ENCODE results near the gene CMIP. TPM values are rescaled to one million over a fixed set of nuclear protein-coding genes. Genes with fewer than 3 reads are reported as not detected.
A peak's percentile ranks its signal among the peaks of the same experiment; 100 is the strongest.

CMIP gene
- total RNA-seq, 1 experiment from 2014 or later = 1.4 TPM

- DNase-seq = no peak
- Histone ChIP-seq H3K4me3 (no peak overlapping the region), H3K36me3 (no peaks in the 10 kb centered on the region), H3K9me3 (no peaks in the 10 kb centered on the region), H3K27me3 (no peaks in the 10 kb centered on the region)
Measured at GRCh38 chr16:81593481-81593880, 148.9 kb downstream of the CMIP start.

- no peaks in the 10 kb centered on the region for H3K36me3 ChIP-seq
- no peak overlapping the region for H3K4me3 ChIP-seq
- H3K27me3 ChIP-seq = no peaks in the 10 kb centered on the region
- no peak for DNase-seq
- H3K9me3 ChIP-seq = no peaks in the 10 kb centered on the region
Measured at GRCh38 chr16:81595629-81596292, 151.2 kb downstream of the CMIP start.

GRCh38 chr16:81597079-81597658, 152.6 kb downstream of the CMIP start:
- H3K4me3 ChIP-seq = no peak overlapping the region
- H3K36me3 ChIP-seq = no peaks in the 10 kb centered on the region
- H3K27me3 ChIP-seq = no peaks in the 10 kb centered on the region
- DNase-seq = no peak
- H3K9me3 ChIP-seq = no peaks in the 10 kb centered on the region

- no peak for DNase-seq
- H3K36me3 ChIP-seq = no peaks in the 10 kb centered on the region
- H3K9me3 ChIP-seq = no peaks in the 10 kb centered on the region
Measured at GRCh38 chr16:81598083-81598482, 153.5 kb downstream of the CMIP start.

GRCh38 chr16:81599034-81599744, 154.6 kb downstream of the CMIP start:
- no peaks in the 10 kb centered on the region for H3K27me3 ChIP-seq
- DNase-seq = no peak

More at GRCh38 chr16:81598083-81598482, 153.5 kb downstream of the CMIP start:
- Histone ChIP-seq H3K27me3 (no peaks in the 10 kb centered on the region), H3K4me3 (no peak overlapping the region)

GRCh38 chr16:81600275-81600674, 155.7 kb downstream of the CMIP start:
- Histone ChIP-seq H3K36me3 (no peaks in the 10 kb centered on the region), H3K9me3 (no peaks in the 10 kb centered on the region), H3K4me3 (no peak overlapping the region), H3K27me3 (no peaks in the 10 kb centered on the region)
- DNase-seq = peak; percentile 59

More at GRCh38 chr16:81599034-81599744, 154.6 kb downstream of the CMIP start:
- Histone ChIP-seq H3K36me3 (no peaks in the 10 kb centered on the region), H3K9me3 (no peaks in the 10 kb centered on the region), H3K4me3 (no peak overlapping the region)

GRCh38 chr16:81601008-81601428, 156.4 kb downstream of the CMIP start:
- Histone ChIP-seq H3K9me3 (no peaks in the 10 kb centered on the region), H3K4me3 (no peak overlapping the region), H3K27me3 (no peaks in the 10 kb centered on the region), H3K36me3 (no peaks in the 10 kb centered on the region)
- DNase-seq = peak; percentile 47

GRCh38 chr16:81601601-81602255, 157.1 kb downstream of the CMIP start:
- no peak for DNase-seq
- no peak overlapping the region for H3K4me3 ChIP-seq
- H3K36me3 ChIP-seq = no peaks in the 10 kb centered on the region
- H3K9me3 ChIP-seq = no peaks in the 10 kb centered on the region
- no peaks in the 10 kb centered on the region for H3K27me3 ChIP-seq

GRCh38 chr16:81602256-81602776, 157.7 kb downstream of the CMIP start:
- no peaks in the 10 kb centered on the region for H3K36me3 ChIP-seq
- no peaks in the 10 kb centered on the region for H3K9me3 ChIP-seq
- no peaks in the 10 kb centered on the region for H3K27me3 ChIP-seq
- DNase-seq = no peak
- H3K4me3 ChIP-seq = no peak overlapping the region

GRCh38 chr16:81602792-81603191, 158.2 kb downstream of the CMIP start:
- Histone ChIP-seq H3K4me3 (no peak overlapping the region), H3K36me3 (no peaks in the 10 kb centered on the region), H3K27me3 (no peaks in the 10 kb centered on the region)

GRCh38 chr16:81604960-81605383, 160.4 kb downstream of the CMIP start:
- DNase-seq = no peak
- no peaks in the 10 kb centered on the region for H3K9me3 ChIP-seq
- H3K4me3 ChIP-seq = no peak overlapping the region
- no peaks in the 10 kb centered on the region for H3K27me3 ChIP-seq
- H3K36me3 ChIP-seq = no peaks in the 10 kb centered on the region

More at GRCh38 chr16:81602792-81603191, 158.2 kb downstream of the CMIP start:
- no peak for DNase-seq
- H3K9me3 ChIP-seq = no peaks in the 10 kb centered on the region

GRCh38 chr16:81606039-81606438, 161.4 kb downstream of the CMIP start:
- Histone ChIP-seq H3K4me3 (no peak overlapping the region), H3K36me3 (no peaks in the 10 kb centered on the region; the same call in 1 of the 2 replicates), H3K27me3 (no peaks in the 10 kb centered on the region), H3K9me3 (no peaks in the 10 kb centered on the region)
- no peak for DNase-seq

GRCh38 chr16:81607006-81607405, 162.4 kb downstream of the CMIP start:
- no peaks in the 10 kb centered on the region for H3K27me3 ChIP-seq
- H3K4me3 ChIP-seq = no peak overlapping the region
- DNase-seq = no peak
- no peaks in the 10 kb centered on the region for H3K9me3 ChIP-seq
- no peaks in the 10 kb centered on the region; the same call in 1 of the 2 replicates for H3K36me3 ChIP-seq

GRCh38 chr16:81607805-81608522, 163.4 kb downstream of the CMIP start:
- Histone ChIP-seq H3K9me3 (no peaks in the 10 kb centered on the region), H3K36me3 (no peaks in the 10 kb centered on the region; the same call in 1 of the 2 replicates), H3K27me3 (no peaks in the 10 kb centered on the region), H3K4me3 (no peak overlapping the region)
- DNase-seq = no peak

- Histone ChIP-seq H3K27me3 (no peaks in the 10 kb centered on the region), H3K36me3 (no peaks in the 10 kb centered on the region; the same call in 1 of the 2 replicates), H3K9me3 (no peaks in the 10 kb centered on the region), H3K4me3 (no peak overlapping the region)
- DNase-seq = no peak
Measured at GRCh38 chr16:81608523-81609209, 164.1 kb downstream of the CMIP start.

Data from MG63 (cell line).